HCT116 (cell line): ENCODE results near the gene ARL5B. TPM values are rescaled to one million over a fixed set of nuclear protein-coding genes. Genes with fewer than 3 reads are reported as not detected.
"Not testable (repeated sequence)": the region's sequence is repeated elsewhere in the genome, so short reads cannot be mapped to it uniquely, and the experiment has no call there.

Experiments used
- ATAC-seq: fragments of 200-7000 bp; cut with Tn5 transposase; 2 replicates; pipeline ENCODE4 v1.9.1; 2020; ENCODE audit warnings: mild to moderate bottlenecking, moderate library complexity
- BruUV-seq: library from RNA; stranded (reverse); fragments of 400-500 nt; replicated peaks from 2 replicates; lab custom pipeline; 2021; lab: Mats Ljungman, UMichigan
- CTCF ChIA-PET: fragments of 300-600 bp; sonication (Branson Sonifier 250); formaldehyde crosslinking; loops from one replicate; lab custom pipeline; 2021; ENCODE audit warnings: antibody characterized with exemption; lab: Charles Lee
- POLR2A ChIA-PET: fragments of 300-600, 350-600 bp; sonication (Branson Sonifier 250); formaldehyde crosslinking; loops from one replicate; lab custom pipeline; 2021; ENCODE audit warnings: antibody characterized with exemption; lab: Charles Lee
- RAD21 ChIA-PET, 2 experiments: fragments of 300-600 bp; sonication (Branson Sonifier 250); formaldehyde crosslinking; loops; one replicate each; lab custom pipeline; 2023; ENCODE audit warnings: low total read pairs in 2 of 2; ENCODE audit not compliant: uncharacterized antibody in 2 of 2, unreplicated experiment in 2 of 2, low non-redundant PET in 1 of 2; lab: Charles Lee
- DNase-seq: peaks from one replicate; pipeline ENCODE4 v3.0.0-alpha.2; 2010; ENCODE audit warnings: low read depth, low spot score
- H2AFZ ChIP-seq: fragments of 200-600 bp; shearing (Covaris generic), sonication (generic); 2 replicates; pipeline ENCODE4 v1.6.1; 2017; ENCODE audit warnings: low read depth, mixed run types, mixed read lengths, antibody characterized with exemption, low read length; ENCODE audit not compliant: poor library complexity, severe bottlenecking
- H3K27ac ChIP-seq: 2 replicates; pipeline ENCODE4 v1.5.1; 2012; ENCODE audit warnings: low read depth, low read length
- H3K27me3 ChIP-seq: fragments of 200-600 bp; sonication (generic); 2 replicates; pipeline ENCODE4 v1.6.1; 2016; ENCODE audit warnings: mixed run types, low read length, mixed read lengths; ENCODE audit not compliant: insufficient read depth
- H3K36me3 ChIP-seq, 2 experiments: fragments of 200-500 bp in 1 of 2; fragments of 200-600 bp in 1 of 2; sonication (Bioruptor generic) in 1 of 2; sonication (generic) in 1 of 2; 2 replicates each; pipeline versions ENCODE4 v1.5.1 to v1.6.1; 2014 to 2016; ENCODE audit warnings: low read length in 2 of 2, inconsistent platforms in 1 of 2, mixed read lengths in 1 of 2, mixed run types in 1 of 2; ENCODE audit not compliant: insufficient read depth in 2 of 2, control insufficient read depth in 1 of 2
- H3K4me1 ChIP-seq, 2 experiments: fragments of 200-600 bp in 1 of 2; sonication (generic) in 1 of 2; 2 replicates each; pipeline versions ENCODE4 v1.5.1 to v1.6.1; 2012 to 2017; ENCODE audit warnings: low read length in 2 of 2, inconsistent platforms in 1 of 2, mild to moderate bottlenecking in 1 of 2, mixed read lengths in 1 of 2, mixed run types in 1 of 2, moderate library complexity in 1 of 2; ENCODE audit not compliant: insufficient read depth in 2 of 2, control insufficient read depth in 1 of 2
- H3K4me2 ChIP-seq: fragments of 200-600 bp; sonication (generic); 2 replicates; pipeline ENCODE4 v1.6.1; 2017; ENCODE audit warnings: mixed run types, low read length, mixed read lengths
- H3K4me3 ChIP-seq, 2 experiments: fragments of 200-600 bp in 1 of 2; sonication (generic) in 1 of 2; replicated peaks in 1 of 2; 2 replicates each; pipeline ENCODE4 v1.5.1; 2011 to 2016; ENCODE audit warnings: low read length in 2 of 2, control low read depth in 1 of 2, low read depth in 1 of 2, mild to moderate bottlenecking in 1 of 2, mixed read lengths in 1 of 2, mixed run types in 1 of 2
- H3K79me2 ChIP-seq: fragments of 200-600 bp; sonication (generic); 2 replicates; pipeline ENCODE4 v1.6.1; 2017; ENCODE audit warnings: mild to moderate bottlenecking, mixed run types, low read length, moderate library complexity, mixed read lengths; ENCODE audit not compliant: insufficient read depth
- H3K9ac ChIP-seq: fragments of 200-600 bp; sonication (generic); 2 replicates; pipeline ENCODE4 v1.6.1; 2016; ENCODE audit warnings: low read length, mixed read lengths
- H3K9me2 ChIP-seq: fragments of 200-600 bp; sonication (generic), shearing (Covaris generic); 2 replicates; pipeline ENCODE4 v1.6.1; 2017; ENCODE audit warnings: mixed run types, mild to moderate bottlenecking, moderate library complexity; ENCODE audit not compliant: insufficient read depth
- H3K9me3 ChIP-seq, 2 experiments: fragments of 200-500 bp in 1 of 2; fragments of 200-600 bp in 1 of 2; sonication (Bioruptor generic) in 1 of 2; sonication (generic) in 1 of 2; 2 replicates each; pipeline ENCODE4 v1.6.1; 2014 to 2017; ENCODE audit warnings: low read length in 2 of 2, mixed read lengths in 2 of 2, inconsistent platforms in 1 of 2, low read depth in 1 of 2, mild to moderate bottlenecking in 1 of 2, mixed run types in 1 of 2, moderate library complexity in 1 of 2; ENCODE audit not compliant: control insufficient read depth in 1 of 2, insufficient read depth in 1 of 2
- H4K20me1 ChIP-seq: fragments of 200-600 bp; sonication (generic), shearing (Covaris generic); 2 replicates; pipeline ENCODE4 v1.6.1; 2017; ENCODE audit warnings: mixed run types, mild to moderate bottlenecking, moderate library complexity; ENCODE audit not compliant: insufficient read depth
- CBX3 ChIP-seq: IDR thresholded peaks from 2 replicates; pipeline ENCODE4 v1.6.1; 2012; ENCODE audit warnings: low read depth
- CEBPB ChIP-seq: IDR thresholded peaks from 2 replicates; pipeline ENCODE4 v1.6.1; 2012; ENCODE audit warnings: low read depth
- EZH2 ChIP-seq: fragments of 200-600 bp; sonication (generic); IDR thresholded peaks from 2 replicates; pipeline ENCODE4 v1.6.1; 2017; ENCODE audit warnings: antibody characterized with exemption, mixed run types
- EZH2phosphoT487 ChIP-seq: fragments of 200-600 bp; IDR thresholded peaks from 2 replicates; pipeline ENCODE4 v1.6.1; 2018; ENCODE audit warnings: antibody characterized with exemption, borderline replicate concordance
- FOSL1 ChIP-seq: IDR thresholded peaks from 2 replicates; pipeline ENCODE4 v1.6.1; 2012; ENCODE audit warnings: low read depth
- SP1 ChIP-seq: IDR thresholded peaks from 2 replicates; pipeline ENCODE4 v1.6.1; 2012; ENCODE audit warnings: low read depth
- ZFX ChIP-seq: fragments of 450-650 bp; IDR thresholded peaks from 2 replicates; pipeline ENCODE4 v1.6.1; 2017
- intact Hi-C: fragments of 100-400 bp; cut with micrococcal nuclease; formaldehyde crosslinking; loops from 2 replicates; pipeline ENCODE4 v1.10.0; 2022
- total RNA-seq: library from RNA; stranded (reverse); gene quantifications from one replicate; pipeline ENCODE4 v1.2.1, GENCODE V29; 2021; ENCODE audit not compliant: unreplicated experiment

ARL5B gene
- total RNA-seq, 1 experiment from 2014 or later: 21.1 TPM

GRCh38 chr10:18620856-18621255 lies 38.4 kb upstream of the ARL5B start:
- no peaks in the 10 kb centered on the region for H3K9me3 ChIP-seq
- H3K9ac ChIP-seq: no peak overlapping the region
- H3K27me3 ChIP-seq: no peaks in the 10 kb centered on the region
- H3K79me2 ChIP-seq: no peaks in the 10 kb centered on the region
- DNase-seq: no peak
- ChIA-PET CTCF (no interaction called here), RAD21 (no interaction called here)
- H3K27ac ChIP-seq: no peak overlapping the region
- H4K20me1 ChIP-seq: no peaks in the 10 kb centered on the region
- TF ChIP-seq FOSL1 (no peak), CEBPB (no peak), EZH2 (no peak), CBX3 (no peak), SP1 (no peak), ZFX (no peak), EZH2phosphoT487 (no peak)
- TF ChIP-seq, all 23 proteins: peak for 0
- Histone ChIP-seq H3K4me2 (no peak overlapping the region), H3K9me2 (no peaks in the 10 kb centered on the region), H3K4me3 (no peak overlapping the region), H3K36me3 (peaks cover 0 to 9% of the 10 kb centered on the region in 2 experiments; a peak in 2 of 4 replicates), H3K4me1 (peaks cover 1 to 3% of the 10 kb centered on the region in 2 experiments; a peak in 2 of 4 replicates), H2AFZ (no peak overlapping the region)
- no TSS peak for BruUV-seq
- POLR2A ChIA-PET: no interaction called here
- no peak for ATAC-seq
- intact Hi-C loops: no loop called here

DNA sequence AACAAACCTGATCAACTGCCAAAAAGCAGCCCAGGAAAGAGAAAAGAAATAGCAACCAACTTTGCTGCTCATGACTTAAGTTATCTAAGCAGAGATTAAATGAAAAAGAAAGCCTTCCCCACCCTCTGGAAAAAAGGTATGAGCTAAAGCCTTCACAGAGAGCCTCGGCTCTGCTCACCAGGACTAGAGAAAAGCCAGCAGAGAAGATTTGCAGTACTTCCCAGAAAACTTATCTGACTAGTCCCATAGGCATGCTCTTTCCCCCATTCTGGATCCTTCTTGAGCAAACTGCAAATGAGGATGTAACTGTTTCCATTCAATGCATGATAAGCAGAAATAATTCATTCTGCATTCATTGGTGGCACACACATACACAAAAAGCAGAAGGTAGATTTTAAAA lies 35.6 kb upstream of the ARL5B start:
- intact Hi-C loops, RAD21 ChIA-PET, H2AFZ ChIP-seq, H3K27me3 ChIP-seq, POLR2A ChIA-PET, H3K36me3 ChIP-seq, H3K4me2 ChIP-seq, DNase-seq, H3K4me3 ChIP-seq, BruUV-seq, H3K79me2 ChIP-seq, H4K20me1 ChIP-seq, H3K9me3 ChIP-seq, H3K9ac ChIP-seq, H3K4me1 ChIP-seq, H3K27ac ChIP-seq, CTCF ChIA-PET, ATAC-seq, H3K9me2 ChIP-seq: not testable (repeated sequence)
